Suppressor macrophage (primary cell): ENCODE measurements around the gene RPS17.
"Not testable (repeated sequence)": the region's sequence is repeated elsewhere in the genome, so short reads cannot be mapped to it uniquely, and the experiment has no call there.

Experiments used
- DNase-seq, 4 experiments: peaks; one replicate each; pipeline ENCODE4 v3.0.0-alpha.2; 2020 to 2022

Gene RPS17

GRCh38 chr15:82507087-82507486 lies 33.2 kb downstream of the RPS17 start:
- DNase-seq: not testable (repeated sequence)

GRCh38 chr15:82505842-82506241 lies 34.4 kb downstream of the RPS17 start:
- not testable (repeated sequence) for DNase-seq

GRCh38 chr15:82504074-82504473 lies 36.2 kb downstream of the RPS17 start:
- DNase-seq: not testable (repeated sequence)

- DNase-seq: not testable (repeated sequence)
Observed at GRCh38 chr15:82502700-82503339, 37.4 kb downstream of the RPS17 start.

GRCh38 chr15:82500772-82501171 lies 39.5 kb downstream of the RPS17 start:
- DNase-seq: not testable (repeated sequence)

- not testable (repeated sequence) for DNase-seq
Observed at GRCh38 chr15:82497978-82498377, 42.3 kb downstream of the RPS17 start.

GRCh38 chr15:82488250-82488649 lies 52.0 kb downstream of the RPS17 start:
- DNase-seq: not testable (repeated sequence)

- DNase-seq: not testable (repeated sequence)
Observed at GRCh38 chr15:82487045-82487444, 53.2 kb downstream of the RPS17 start.
